Nucleus accumbens (tissue), 56 donors: ENCODE data around the gene SNRNP48.
A peak's percentile ranks its signal among the peaks of the same experiment; 100 is the strongest.

ENCODE experiments used
- DNase-seq, 56 donors: peaks; one replicate each; lab custom pipeline; 2025; lab: John Stamatoyannopoulos, UW

The SNRNP48 gene

DNA sequence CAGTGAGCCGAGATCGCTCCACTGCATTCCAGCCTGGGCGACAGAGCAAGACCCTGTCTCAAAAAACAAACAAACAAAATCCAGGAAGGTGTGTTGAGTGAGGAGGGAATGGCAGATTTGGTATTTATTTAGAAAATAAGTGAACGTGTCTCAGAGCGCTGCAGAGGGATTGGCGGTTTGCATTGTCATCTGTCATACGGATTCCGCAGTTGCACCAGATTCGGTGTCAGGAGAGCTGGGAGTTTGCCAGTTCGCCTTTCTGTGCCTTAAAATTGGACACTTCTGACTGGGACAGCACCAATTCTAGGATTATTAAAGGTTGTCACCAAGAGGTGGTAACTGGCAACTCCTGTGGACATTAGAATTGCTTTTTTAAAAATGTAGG is 912 bp downstream of the SNRNP48 start:
- DNase-seq = peak in 5 of 56 donors; percentile 1 to 17 (median 11)

DNA sequence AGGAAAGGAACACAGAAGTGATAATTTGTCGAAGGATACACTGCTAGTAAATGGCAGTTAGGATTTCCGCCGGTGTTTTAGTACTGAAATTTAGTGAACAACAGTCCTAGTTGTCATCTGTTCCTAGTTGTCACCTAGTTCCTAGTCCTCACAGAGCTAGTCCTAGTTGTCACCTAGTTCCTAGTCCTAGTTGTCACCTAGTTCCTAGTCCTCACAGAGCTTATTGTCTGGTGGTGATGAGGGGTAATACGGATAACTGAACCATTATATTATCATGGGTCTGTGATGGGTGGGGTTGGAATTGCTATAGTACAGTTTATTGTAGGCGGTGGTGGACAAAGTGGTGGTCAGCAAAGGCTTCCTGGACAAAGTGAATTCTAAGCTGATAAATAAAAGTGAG is 1.8 kb downstream of the SNRNP48 start:
- no peak for DNase-seq

DNA sequence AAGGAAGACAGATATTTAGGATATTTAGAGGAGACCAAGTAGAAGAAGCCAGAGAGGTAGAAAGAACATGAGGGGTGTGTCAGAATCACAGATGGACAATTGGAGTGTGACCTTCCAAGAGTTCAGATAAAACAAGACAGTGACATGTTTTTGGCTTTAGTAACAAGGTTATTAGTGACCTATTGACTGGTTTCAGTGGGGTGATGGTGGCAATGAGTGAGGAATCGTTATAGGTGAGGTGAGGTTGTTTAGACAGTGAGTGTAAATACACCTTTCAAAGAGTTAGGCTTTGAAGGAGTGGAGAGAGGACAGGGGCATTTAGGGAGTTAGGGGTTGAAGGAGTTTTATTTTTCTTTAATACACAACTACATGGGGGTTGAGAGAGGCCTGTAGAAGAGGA is 3.2 kb downstream of the SNRNP48 start:
- no peak for DNase-seq

DNA sequence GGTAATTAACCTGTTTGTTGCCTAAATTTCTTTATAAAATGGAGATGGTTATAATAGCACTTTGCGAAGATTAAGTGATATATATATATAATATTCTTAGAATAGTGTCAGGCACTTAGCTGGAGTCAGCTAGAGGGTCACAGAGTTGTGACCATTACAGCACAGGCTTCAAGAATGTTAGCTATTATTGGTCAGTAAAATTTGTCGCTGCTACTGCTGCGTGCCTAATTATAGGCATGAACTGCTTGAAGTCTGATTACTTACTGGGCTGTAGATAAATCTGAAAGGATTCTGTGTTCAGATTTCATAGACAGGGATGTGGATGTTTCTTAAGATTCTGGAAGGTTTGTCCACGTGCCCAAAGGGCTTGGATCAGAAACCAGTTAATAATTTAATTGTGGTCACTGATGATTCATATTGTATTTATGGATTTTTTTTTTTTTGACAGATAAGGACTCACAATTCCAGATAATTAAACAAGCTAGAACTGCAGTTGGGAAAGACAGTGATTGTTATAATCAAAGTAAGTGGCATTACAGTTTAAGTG is 4.7 kb downstream of the SNRNP48 start:
- DNase-seq = no peak

DNA sequence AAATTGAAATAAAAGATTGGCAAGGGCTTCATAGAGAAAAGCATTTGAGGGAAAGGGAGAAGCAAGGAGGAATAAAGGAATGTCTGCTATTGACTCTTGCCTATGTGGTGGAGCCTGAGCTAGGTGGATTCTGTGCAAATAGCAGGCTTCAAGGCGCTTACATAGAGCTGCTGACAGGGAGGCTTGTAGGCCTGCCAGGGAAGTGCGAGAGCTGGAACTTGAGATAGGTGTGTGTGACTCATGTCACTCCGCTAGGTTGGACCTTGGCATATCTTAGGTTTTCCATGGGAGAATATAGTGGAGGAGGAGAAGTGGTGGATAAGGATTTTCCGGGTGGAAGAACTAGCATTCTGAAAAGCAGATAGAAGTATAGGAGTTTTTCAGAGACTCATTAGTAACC is 14.0 kb downstream of the SNRNP48 start:
- no peak for DNase-seq

DNA sequence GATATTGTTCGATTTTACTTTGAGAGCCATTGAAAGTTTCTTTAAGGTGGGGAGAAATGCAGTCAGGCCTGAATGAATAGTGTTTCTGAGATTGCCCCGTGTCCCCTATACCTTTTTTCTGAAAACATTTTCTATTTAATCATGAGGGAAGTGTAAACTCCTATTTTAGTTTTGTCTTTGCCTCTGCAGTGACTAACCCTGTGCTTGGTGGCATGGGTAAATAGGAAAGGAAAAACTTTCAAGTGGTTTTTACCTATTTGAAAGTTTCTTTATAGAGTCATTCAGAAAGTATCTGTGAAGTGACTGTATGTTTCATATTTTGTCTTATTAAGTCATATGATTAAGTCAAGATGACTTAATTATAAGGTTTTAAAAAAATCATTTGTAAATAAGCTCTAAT is 14.5 kb downstream of the SNRNP48 start:
- DNase-seq = no peak

DNA sequence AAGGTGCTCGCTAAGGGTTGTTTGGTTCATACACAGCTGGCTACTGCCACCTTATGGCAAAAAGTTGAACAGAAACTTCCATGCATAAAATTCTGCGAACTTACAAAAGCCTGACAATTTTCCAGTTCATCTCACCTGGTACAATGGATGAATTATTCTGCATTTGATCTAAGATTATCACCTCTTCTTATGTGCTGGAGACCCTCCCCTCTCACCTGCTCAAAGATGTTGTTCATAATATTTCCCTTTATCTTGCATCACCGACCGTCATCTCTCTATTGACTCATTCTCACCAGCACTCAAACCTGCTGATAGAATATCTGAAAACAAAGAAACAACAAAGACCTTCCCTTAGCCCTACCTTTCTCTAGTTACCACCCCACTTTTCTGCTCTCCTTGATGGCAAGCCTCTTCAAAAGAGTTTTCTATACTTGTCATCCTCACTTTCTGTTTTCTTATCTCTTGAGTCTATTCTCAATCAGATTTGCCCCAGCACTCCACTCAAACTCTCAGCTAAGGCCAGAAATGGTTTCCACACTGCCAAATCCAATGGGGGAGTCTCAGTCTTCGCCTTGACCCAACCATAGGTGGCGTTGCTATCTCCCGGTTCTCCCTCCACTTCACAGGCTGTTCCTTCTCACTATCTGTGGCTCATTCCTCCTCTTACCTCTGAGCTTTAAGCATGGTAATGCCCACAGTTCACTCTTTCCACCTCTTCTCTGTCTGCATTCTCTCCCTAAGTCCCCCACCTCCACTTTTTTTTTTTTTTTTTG is 25.8 kb downstream of the SNRNP48 start:
- peak in 8 of 56 donors; percentile 4 to 44 (median 10) for DNase-seq

DNA sequence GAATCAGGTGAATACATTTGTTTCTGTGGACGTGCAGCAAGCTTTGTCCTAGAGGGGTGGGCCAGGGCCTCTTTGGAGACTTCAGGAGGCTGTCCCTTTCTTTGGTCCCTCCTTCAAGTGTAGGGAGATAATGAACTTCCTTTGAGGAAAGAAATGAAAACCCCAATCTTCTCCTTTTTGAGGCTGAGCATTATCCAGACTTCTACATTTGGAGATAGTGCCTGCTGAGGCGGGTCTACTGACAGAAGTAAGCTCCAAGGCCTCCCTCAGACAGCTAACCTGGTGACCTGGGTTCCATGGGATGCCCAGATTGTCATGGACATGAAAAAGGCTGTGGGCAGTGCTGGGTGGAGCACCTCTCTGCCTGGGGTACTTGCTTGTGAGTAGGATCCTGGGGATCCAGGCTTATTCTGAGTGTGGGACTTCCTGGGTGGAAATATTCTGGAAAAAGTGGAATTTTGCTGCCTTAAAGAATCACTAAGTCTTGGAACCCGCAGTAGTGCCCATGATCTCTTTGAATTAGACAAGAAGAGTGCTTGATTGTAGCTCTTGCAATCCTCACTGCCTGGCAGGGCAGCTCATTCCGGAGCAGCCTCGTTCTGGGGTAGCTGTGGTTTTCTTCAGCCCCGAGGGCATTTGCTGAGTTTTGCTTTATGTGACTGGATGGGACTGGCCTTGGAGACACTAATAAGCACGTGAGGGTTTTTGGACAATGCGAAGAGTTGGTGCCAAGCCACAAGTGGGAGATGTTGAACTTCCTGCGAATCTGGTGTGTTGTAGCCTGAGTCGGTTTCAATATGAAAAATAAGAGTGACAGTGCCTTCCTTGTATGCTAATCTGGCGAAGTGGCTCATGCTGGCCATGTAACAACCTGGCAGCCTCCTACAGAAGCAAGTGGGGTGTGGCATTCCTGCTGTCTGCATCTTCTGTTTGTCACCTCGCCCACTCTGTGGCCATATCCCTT is 28.1 kb downstream of the SNRNP48 start:
- DNase-seq = peak in 2 of 56 donors; percentile 5 to 6

DNA sequence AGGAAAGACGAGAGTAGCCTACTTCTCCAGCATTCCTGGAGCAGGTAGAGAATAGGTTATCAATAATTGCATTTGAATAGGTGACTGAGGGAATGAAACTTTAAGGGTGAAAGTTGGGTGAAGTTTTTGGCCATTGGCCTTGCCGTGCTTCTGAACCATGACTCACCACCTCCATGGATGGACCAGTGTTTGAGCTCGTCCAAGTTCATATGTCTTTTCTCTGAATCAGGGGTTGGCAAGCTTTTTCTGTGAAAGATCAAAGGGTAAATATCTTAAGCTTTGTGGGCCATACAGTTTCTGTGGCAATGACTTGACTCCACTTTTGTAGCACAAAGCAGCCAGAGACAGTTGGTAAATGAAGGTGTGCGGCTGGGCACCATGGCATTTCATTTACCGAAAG is 31.8 kb downstream of the SNRNP48 start:
- no peak for DNase-seq

DNA sequence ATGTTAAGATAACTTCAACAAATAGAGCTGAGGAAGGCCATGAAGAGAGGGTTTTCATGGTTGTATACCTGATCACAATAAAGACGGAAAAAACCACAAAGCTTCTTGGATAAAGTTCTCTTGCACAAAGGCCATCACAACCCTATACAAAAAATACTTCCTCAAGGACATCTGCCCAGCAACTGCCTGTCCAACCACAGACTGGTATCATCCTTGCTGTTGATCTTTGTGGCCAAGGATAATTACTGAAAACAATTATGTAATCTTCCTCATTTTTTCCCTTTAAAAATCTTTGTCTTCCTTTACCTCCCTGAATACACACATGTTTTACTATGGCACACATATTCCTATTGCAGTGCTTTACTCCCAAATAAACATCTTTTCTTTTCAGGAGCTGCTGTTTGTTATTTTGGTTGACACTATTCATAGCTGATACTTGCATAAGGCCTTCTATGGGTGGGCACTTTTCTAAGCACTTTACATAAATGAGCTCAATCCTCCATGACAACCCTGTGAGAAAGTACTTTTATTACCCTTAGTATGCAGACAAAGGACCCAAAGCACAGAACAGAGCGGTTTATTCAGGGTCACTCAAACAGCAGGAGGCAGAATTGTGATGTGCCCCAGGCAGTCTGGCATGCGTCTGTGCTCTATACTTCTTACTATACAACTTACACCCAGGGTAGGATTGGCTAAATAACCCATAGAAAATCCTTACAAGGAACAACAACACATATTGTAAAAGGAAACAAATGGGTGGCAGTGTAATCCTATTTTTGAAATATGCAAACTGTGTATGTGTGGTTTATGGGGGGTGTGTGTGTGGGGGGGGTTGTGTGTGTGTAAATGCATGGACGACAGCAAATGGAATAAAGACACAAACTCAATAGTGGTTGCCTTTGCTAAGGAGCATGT is 35.1 kb downstream of the SNRNP48 start:
- no peak for DNase-seq

DNA sequence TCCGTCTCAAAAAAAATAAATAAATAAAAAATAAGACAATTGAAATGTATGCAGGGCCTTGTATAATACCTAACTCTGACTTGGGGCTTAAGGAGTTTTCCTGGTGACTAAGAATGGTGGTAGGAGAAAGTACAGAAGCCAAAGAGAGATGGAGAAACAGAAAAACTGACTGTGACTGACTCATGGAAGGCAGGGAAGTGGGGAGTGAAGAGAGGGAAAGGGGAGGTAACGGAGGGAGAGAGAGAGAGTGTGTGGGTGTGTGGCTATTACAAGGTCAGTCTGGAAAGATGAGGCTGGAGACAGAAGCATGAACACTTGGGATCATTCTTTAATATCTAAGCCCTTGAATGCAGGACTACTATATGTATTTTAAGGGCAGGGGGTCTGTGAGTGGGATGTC is 38.5 kb downstream of the SNRNP48 start:
- DNase-seq = no peak

DNA sequence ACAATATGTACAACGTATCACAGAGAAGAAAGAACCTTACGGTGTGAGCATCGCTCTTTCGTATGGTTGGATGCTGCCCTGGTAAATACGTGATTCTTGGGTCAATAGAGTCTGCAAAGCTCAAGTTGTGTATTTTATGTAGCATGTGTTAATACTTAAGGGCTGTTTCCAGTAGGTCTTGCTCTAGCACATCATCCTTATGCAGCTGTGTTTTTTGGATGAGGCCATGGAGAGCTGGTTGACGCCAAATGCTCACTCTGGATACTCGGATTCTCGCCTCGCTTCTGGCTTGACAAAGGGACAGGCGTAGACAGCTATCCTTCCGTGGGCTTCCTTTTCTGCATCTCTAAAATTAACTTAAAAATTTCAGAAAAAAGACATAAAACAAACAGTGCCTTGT is 38.9 kb downstream of the SNRNP48 start:
- no peak for DNase-seq

DNA sequence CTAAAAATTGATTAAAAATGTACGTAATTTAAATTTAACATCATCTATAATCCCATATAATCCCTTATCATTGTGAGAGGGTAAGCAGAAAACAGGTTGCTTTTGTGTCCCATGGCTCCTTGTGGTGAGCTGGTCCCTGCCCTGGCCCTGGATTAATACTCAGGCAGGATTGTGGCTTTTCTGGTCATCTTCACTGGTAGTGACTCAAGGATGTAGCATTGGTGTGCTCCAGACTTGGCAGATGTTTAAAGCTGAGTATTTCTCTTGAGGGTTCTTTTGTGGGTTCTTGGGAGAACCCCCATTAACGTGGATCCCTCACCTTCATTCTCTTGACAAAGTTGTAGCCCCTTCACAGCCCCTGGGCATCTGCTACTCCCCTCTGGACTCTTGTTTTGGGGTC is 39.3 kb downstream of the SNRNP48 start:
- DNase-seq = no peak

DNA sequence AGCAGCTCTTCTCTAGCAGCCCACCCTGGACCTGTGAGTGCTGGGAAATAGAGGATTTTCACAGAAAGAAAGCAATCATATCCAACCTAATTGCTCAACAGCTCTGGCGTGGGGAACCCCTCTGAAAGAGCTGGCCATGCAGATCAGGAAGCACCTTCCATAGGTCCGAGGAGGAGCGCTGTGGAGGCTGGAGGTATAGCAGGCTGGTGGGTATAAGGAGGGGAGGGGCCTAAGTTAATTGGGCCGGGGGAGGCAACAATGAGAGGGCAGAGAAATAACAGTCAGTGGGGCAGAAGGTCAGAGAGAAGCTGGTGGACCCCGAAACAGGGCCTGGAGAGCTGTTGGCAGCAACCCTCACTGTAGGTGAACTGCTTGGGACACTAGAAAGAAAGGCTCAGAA is 40.8 kb downstream of the SNRNP48 start:
- DNase-seq = no peak

DNA sequence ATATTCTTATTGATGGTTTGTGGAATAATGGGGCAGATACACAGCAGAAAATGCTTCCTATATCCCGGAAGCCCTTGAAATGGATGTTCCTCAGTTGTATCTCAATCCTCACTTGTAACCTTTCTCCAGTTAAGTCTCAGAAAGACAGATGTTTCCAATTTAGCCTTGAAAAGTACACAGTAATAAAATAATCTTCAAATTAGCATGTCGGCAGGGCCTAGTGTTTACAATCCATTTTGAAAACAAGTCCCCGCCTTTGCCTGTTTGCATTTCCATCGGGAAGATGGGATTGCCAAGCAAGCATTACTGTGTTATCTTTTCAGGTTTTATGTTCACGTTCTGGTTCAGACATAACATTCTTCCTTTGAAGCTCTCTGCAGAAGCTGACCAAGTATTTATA is 41.5 kb downstream of the SNRNP48 start:
- no peak for DNase-seq

DNA sequence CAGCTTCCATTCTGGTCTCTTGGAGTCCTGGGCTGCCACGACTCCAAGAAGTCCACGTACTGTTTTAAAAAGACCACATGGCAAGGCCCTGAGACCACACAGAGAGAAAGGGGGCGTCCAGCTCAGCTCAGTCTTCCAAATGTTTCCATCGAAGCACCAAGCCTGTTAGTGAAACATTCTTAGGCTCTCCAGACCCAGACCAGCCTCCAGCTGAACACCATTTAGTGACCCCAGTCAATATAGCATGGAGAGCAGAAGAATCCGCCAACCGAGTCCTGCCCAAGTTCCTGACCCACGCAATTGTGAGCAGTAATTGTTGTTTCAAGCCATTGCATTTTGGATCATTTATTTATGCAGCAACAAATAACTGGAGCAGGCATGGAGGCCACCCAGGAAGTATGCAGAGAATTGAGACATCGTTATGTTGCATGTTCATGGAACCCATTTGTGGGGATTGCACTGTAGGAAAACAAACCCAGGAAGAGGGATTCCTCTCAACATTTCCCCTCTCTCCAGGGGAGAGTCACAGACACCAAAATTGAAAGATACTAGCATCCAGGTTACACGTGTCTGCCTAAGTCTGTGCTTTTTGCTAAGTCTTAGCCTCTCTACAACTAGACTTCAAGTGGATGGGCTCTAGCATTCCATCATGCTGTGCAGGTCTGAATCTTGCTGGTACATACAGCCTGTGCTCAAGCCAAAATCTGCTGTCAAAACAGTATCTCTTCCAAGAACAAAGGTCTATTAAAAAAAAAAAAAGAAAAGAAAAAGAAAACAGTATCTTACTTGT is 42.7 kb downstream of the SNRNP48 start:
- no peak for DNase-seq

DNA sequence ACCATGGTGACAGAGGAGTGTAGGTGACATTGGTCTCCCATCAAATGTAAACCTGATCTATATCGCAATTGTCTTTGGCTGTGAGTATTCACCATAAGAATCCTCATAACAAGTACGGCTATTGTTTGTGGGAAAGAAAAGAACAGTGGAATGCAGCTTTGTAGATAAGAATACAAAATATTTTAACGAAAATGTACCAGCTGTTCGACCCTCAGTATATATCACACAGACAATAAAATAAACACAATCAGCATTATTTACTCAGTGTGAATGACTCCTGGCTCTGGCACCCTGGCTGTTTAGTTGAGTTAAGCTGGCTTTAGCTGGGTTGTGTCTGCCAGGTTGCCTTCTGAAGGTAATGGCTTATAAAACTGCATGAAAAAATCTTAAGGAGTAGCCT is 43.4 kb downstream of the SNRNP48 start:
- DNase-seq = no peak

DNA sequence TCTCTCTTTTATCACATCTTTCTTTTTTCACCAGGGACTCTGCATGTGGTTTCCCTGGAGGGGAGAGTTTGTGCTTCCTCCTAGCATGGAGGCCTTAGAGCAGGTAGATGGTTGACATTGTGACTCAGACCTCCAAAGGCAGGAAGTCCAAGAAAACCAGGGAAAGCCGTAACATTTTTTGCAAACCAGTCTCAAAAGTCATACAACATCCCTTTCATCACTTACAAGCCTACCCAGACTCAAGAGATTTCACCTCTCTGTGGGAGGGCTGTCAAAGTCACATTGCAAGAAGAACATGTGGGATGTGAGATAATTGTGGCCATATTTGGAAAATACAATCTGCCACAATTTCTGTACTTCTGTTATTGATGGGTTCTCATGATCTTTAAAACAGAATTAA is 46.2 kb downstream of the SNRNP48 start:
- peak in 3 of 56 donors; percentile 6 to 15 (median 10) for DNase-seq

DNA sequence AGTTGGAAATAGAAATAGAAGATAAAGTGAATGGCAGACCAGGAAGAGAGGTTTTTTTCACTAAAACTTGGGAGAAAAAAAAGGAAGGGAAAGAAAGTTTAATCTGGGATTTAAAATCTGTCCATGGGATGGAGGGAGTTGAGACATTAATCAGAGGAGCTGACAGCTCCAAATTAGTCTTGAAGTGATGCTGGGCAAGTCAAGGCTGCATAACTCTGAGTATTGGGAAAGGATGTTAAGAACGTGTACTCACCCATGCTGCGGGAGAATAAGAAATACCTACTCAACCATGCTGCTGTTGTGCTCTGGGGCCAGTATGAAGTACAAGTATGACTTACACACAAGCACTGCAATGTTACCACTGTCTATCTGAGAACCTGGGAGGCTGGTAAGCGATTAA is 47.5 kb downstream of the SNRNP48 start:
- DNase-seq = no peak

DNA sequence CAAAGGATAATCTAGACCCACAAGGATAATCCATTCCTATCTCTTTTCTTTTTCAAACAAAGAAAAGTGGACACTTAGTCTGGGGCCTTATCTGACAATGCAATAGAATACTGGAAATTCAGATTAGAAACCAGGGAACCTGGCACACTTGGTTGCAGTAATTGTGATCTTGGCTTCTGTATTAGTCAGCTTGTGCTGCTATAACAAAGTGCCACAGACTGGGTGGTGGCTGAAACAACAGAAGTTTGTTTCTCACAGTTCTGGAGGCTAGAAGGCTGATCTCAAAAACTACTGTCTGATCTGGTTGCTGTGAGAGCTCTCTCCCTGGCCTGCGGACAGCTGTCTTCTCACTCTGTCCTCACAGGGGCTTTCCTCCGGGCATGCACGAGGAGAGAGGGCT is 49.4 kb downstream of the SNRNP48 start:
- no peak for DNase-seq
